GM12874 (cell line): Measurements from ENCODE around the gene ROR1.

Experiments
- TF ChIP-seq, protein P1 (sequence below): IDR thresholded peaks from 2 replicates; pipeline ENCODE4 v1.5.1; 2011; ENCODE audit warnings: low read depth, mild to moderate bottlenecking, control low read depth, low read length, moderate library complexity; ENCODE audit not compliant: insufficient read depth

The ROR1 gene

DNA sequence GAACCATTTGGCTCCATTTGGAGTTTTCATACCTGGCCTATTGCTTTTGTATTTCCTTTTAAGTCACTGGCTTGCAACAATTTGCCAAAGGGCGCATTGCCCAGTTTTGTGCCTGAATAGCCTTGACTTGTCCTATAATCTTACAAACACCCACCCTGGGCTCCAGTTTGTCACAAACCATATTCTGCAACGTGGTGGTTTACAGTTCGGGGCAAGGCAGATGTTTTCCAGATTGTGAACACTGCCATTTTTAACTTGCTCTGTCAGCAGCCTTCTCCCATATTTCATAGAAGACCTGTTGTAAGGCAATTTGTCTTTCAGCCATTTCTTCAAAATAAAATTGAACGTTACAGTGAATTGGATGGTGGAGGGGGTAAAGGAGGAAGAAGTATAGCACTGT is 376.4 kb downstream of the ROR1 start:
- TF ChIP-seq, protein P1, sequence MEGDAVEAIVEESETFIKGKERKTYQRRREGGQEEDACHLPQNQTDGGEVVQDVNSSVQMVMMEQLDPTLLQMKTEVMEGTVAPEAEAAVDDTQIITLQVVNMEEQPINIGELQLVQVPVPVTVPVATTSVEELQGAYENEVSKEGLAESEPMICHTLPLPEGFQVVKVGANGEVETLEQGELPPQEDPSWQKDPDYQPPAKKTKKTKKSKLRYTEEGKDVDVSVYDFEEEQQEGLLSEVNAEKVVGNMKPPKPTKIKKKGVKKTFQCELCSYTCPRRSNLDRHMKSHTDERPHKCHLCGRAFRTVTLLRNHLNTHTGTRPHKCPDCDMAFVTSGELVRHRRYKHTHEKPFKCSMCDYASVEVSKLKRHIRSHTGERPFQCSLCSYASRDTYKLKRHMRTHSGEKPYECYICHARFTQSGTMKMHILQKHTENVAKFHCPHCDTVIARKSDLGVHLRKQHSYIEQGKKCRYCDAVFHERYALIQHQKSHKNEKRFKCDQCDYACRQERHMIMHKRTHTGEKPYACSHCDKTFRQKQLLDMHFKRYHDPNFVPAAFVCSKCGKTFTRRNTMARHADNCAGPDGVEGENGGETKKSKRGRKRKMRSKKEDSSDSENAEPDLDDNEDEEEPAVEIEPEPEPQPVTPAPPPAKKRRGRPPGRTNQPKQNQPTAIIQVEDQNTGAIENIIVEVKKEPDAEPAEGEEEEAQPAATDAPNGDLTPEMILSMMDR: no peak

DNA sequence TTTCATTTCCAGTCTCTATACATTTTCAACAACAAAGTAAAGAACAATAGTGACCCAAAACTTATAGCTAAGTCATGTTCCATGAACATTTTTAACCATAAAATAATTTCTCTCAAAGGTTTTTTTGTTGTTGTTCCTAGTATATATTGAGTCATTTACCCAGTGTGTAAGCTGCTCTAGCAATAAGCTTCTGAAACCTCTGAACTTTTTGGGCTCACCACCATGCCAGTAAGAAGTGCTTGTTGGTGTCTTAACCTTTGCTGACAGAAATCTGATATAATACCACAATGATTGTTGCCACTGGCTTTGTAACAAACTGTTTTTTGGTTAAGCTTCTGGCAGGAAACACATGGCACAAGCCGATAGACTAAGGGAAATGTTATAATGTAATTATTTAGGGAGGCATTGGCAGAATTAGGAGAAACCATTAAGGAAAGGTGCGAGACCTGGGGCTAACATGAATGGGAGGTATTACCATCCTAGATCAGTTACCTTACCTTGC is 377.0 kb downstream of the ROR1 start:
- TF ChIP-seq, protein P1: no peak

GRCh38 chr1:64155278-64155677 is 381.5 kb downstream of the ROR1 start:
- TF ChIP-seq, protein P1: no peak

DNA sequence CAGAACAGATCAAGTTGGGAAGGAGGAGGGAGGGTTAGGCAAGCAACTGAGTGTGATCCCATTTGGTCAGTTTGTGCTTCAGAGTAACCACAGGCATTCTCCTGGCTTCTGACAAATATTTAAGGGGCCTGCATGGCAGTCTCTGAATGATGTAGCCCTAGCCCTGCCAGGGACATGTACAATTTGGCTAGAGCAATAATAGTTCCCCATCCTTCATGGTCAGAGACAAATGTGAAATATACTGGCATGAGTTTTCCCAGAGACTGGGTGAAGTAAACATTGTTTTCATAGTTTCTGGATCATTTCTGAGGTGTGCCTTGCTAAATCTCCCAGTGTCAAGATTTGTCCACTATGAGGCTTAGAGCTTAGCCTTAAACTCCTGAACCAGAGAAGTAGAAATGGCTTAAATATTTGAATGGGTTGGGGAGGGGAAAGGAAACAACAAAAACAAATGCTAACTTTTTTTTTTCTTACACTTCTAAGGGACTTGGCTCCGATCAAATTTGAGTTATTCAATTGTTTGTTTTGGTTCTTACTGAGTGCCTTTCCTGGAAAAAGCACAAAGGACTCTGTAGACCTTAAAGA is 387.6 kb downstream of the ROR1 start:
- TF ChIP-seq, protein P1: no peak

DNA sequence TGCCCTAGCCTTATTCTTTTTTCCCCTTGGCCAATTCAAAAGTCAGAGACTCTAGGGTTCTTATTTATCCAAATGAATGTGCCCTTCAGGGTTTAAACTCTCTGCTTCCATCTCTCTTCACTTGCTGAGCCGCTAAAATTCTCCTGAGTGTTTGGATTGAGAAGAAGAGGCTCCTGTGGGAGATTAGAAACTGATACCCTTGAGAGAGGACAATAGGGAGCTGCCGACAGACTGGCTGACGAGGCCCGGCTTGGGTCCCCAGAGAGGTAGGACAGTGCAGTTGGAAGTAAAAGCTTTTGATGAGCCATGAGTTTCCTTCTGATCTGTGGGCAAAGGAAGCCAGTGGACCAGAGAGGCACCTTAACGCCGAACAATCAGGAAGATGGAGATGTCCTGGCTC is 388.3 kb downstream of the ROR1 start:
- TF ChIP-seq, protein P1: no peak

- TF ChIP-seq, protein P1: no peak
Observed at GRCh38 chr1:64162804-64163203, 389.0 kb downstream of the ROR1 start.

- TF ChIP-seq, protein P1: no peak
Observed at GRCh38 chr1:64163431-64163830, 389.6 kb downstream of the ROR1 start.
